HG02623 (cell line): ENCODE results near the gene CACNA2D4.

Experiments
- ATAC-seq: cut with Tn5 transposase; IDR thresholded peaks from one replicate; pipeline ENCODE4 v1.9.1; 2021; ENCODE audit warnings: moderate library complexity; ENCODE audit not compliant: unreplicated experiment

The CACNA2D4 gene

DNA sequence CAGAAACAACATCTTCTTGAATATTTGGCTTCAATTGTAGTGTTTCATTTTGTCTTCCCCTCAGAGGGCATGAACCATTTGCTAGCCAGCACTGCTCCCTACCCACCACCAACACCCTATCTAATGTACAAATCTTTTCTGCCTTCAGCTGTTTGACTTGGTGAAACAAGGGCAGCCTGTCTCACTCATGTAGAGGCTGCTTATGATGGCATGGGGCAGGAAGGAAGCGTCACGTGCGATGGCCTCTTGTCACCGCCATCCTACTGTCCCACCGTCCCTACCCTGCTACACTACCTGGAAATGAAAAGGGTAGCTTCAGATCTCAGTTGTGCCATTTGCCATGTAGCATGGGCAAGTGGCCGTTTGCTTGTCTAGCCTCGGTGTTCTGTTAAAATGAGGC, 128.0 kb downstream of the CACNA2D4 start:
- ATAC-seq: no peak

GRCh38 chr12:1787714-1788113, 130.7 kb downstream of the CACNA2D4 start:
- ATAC-seq: no peak

GRCh38 chr12:1782215-1782614, 136.2 kb downstream of the CACNA2D4 start:
- ATAC-seq: no peak

DNA sequence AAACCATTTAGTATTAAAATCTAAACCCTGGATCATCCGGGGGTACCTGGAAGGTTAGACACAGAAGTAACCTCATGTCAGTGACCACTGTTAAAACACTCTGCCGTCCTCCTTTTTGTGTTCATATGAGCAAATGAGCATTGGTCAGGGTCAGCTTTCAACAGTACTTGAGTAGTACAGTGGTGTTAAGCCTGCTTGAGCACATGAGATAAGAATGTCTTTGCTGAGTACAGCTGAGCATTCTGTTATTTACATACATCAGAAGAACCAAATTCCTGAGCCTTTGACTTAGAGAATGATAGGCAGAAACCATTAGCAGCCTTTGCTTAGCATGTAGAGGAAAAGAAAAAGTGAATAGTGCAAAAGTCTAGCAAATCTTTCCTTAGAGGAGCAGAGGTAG, 136.7 kb downstream of the CACNA2D4 start:
- no peak for ATAC-seq

DNA sequence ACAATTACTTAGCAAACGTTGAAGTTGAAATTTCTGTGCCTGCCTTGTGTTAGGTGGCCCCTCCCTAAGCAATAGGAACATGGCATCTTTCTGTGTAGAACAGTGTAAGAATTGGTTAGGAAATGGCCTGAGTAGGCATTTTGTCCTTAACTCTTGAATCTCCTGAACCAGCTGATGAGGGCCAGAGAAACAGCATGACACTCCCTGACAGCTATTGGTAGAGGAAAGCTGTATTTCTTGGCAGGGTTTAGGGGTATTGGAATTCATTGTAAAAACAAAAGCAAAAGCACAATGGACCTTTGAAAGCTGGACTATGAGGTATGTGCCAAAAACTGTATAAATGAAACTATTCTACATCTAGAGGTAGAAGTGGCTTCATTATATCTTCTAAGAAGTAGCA, 138.7 kb downstream of the CACNA2D4 start:
- no peak for ATAC-seq

DNA sequence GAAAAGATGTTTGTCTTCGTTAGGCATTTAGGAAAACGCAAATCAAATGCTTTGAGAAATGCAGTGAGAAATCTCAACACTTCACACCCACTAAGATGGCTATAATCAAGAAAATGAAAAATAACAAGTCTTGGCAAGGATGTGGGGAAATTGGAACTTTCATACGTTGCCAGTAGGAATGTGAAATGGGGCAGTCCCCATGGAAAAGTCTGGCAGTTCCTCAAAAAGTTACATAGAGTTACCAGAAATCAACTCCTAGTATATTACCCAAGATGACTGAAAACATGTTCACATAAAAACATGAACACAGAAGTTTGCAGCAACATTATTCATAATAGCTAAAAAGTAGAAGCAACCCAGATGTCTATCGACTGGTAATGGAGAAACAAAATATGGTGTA, 139.5 kb downstream of the CACNA2D4 start:
- no peak for ATAC-seq

DNA sequence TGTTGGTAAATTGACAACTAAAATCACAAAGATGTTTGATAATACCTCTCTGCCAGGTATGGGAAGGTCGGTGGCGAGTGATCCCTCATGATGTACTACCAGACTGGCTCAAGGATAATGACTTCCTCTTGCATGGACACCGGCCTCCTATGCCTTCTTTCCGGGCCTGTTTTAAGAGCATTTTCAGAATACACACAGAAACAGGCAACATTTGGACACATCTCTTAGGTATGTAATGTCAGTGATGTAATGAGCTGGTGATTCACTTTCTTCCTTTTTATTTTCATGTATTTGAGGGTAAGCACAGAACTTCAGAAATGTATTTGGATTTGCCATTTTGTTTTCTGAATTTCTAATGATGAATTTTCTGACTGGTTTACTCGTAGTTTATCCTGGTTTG, 140.7 kb downstream of the CACNA2D4 start:
- ATAC-seq: no peak

DNA sequence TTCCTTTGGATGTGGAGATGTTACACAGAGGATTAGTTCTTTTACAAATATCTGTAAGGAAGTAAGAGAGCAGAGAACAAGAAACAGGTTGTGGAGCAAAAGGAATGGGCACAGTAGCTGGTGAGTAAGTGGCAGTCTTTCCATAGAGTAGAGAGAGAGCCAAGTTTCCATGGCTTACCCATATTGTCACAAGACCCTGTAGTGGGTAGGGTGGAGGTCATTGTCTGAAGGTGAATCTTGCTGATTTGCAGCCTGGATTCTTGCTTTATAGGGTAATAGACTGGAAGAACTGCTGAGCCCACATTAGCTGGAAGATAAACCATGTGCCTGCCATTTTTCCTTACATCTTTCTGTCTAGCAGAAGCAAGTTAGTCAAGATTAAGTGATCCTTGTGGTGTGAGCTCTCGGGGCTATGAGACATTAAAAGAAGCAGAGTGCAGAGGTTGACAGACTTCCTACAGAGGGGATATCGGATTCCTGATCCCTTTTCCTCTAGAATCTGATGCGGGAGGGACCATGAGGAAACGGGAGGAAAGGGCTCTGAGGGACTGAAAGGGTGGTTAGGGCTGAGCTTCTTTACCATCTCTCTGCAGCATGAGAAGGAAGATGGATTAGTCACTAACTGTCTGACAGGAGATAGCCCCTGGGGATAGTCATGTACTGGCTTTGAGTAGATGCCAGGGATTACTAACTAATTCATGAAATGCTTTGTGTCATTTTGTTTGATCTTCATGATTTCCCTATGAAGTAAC, 142.1 kb downstream of the CACNA2D4 start:
- no peak for ATAC-seq

- no peak for ATAC-seq
These were observed 144.4 kb downstream of the CACNA2D4 start for GRCh38 chr12:1773937-1774655.

- ATAC-seq: no peak
These were observed 148.5 kb downstream of the CACNA2D4 start for GRCh38 chr12:1769809-1770494.

- ATAC-seq: no peak
These were observed 149.8 kb downstream of the CACNA2D4 start for GRCh38 chr12:1768615-1769014.

DNA sequence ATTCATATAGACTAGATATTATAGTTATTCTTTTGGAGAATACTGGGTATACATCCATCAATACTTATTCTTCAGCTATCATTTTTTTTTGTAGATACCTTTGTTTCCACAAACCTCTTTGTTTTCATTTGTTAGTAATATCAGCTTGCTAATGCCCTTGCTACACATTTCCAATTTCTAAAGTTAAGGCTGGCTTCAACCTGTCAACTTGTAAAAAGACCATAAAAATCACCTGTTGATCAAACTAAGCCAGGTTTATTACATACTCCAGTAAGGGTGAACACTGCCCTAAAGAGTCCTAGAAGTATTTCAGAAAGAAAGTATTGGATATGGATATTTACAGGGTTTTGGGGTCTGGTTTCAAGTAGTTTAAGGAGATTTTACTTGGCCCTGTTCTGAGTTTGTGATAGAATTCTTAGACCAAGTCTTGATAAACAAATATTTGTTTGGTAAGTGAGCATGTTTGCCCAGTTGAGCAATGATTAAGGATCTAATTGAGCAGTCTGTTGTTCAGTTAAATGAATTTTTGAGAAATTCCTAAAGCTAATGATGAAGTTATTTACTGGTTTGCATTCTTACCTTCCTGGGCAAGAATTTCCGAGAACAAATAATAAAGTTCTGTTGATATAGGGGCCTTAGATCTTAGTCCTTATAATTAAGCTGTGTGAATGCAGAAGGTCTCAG, 150.9 kb downstream of the CACNA2D4 start:
- ATAC-seq: no peak

GRCh38 chr12:1766110-1766509, 152.3 kb downstream of the CACNA2D4 start:
- ATAC-seq: no peak

- ATAC-seq: no peak
These were observed 155.3 kb downstream of the CACNA2D4 start for GRCh38 chr12:1763153-1763552.

- no peak for ATAC-seq
These were observed 156.6 kb downstream of the CACNA2D4 start for GRCh38 chr12:1761857-1762256.

DNA sequence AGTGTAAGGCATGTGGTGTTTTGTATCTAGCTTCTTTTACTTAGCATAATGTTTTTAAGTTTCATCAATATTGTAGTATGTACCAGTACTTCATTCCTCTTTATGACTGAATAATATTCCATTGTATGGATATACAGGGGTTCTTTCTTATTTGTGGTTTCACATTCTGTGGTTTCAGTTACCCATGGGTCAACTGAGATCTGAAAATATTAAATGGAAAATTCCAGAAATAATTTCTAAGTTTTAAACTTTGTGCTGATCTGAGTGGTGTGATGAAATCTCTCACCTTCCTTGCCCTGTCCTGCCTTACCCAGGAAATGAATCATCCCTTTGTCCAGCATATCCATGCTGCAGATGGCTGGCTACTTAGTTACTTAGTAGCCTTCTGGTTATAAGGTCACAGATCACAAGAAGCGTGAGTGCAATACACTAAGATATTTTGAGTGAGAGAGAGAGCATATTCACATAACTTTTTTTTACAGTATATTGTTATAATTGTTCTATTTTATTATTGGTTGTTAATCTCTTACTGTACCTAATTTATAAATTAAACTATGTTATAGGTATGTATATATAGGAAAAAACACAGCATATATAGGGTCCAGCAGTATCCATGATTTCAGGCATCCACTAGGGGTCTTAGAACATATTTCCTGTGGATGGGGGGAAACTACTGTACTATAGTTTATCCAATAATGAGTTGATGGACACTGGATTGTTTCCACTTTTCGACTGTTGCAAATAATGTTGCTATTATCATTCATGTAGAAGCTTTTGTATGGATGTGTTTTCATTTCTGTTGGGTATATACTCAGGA, 157.7 kb downstream of the CACNA2D4 start:
- no peak for ATAC-seq

- no peak for ATAC-seq
These were observed 159.6 kb downstream of the CACNA2D4 start for GRCh38 chr12:1758887-1759286.

DNA sequence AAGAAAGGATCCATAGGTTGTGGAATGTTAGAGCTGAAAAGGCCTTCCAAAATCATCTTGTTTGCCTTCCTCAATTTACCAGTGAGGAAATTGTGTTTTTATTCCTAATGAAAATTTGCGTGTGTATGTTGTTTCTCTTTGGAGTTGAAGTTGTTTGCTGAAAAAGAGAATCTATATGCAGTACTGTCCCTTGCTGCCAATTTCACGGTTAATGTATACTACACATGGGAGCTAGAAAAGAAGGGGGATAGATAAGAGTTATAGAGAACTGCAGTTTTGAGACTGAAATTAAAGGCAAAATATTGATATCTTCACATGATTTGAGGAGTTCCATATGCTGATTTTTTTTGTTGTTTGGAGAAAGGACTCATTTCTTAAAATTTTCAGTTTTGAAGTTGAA, 160.1 kb downstream of the CACNA2D4 start:
- ATAC-seq: no peak

GRCh38 chr12:1750300-1750699, 168.2 kb downstream of the CACNA2D4 start:
- ATAC-seq: no peak

DNA sequence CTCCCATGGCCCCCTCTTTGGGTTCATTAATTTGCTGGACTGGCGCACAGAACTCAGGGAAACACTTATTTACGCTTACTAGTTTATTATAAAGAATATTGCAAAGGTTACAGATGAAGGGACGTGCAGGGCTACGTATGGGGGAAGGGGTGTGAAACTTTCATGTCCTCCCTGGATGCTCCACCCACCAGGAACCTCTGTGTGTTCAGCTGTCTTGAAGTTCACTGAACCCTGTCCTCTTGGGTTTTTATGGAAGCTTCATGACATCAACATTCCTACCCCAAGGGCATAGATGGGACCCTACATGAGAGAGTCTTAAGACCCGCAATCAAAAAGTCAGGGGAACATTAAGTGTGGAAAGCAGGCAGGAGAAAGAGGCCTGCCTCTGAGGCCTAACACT, 169.4 kb downstream of the CACNA2D4 start:
- ATAC-seq: no peak

GRCh38 chr12:1747609-1748008, 170.8 kb downstream of the CACNA2D4 start:
- ATAC-seq: no peak
